HCT116 (cell line): ENCODE data around the gene CHSY1.

ENCODE experiments used
- EZH2 ChIP-seq: fragments of 200-600 bp; sonication (generic); IDR thresholded peaks from 2 replicates; pipeline ENCODE4 v1.6.1; 2017; ENCODE audit warnings: antibody characterized with exemption, mixed run types
- JUND ChIP-seq: IDR thresholded peaks from 2 replicates; pipeline ENCODE4 v1.6.1; 2012
- POLR2AphosphoS5 ChIP-seq: IDR thresholded peaks from 2 replicates; pipeline ENCODE4 v1.6.1; 2011; ENCODE audit warnings: mild to moderate bottlenecking, low read depth, low read length, moderate library complexity
- REST ChIP-seq: IDR thresholded peaks from 2 replicates; pipeline ENCODE4 v1.6.1; 2012; ENCODE audit warnings: low read depth
- SIN3A ChIP-seq: IDR thresholded peaks from 2 replicates; pipeline ENCODE4 v1.6.1; 2012; ENCODE audit warnings: low read depth
- TF ChIP-seq, protein P1 (sequence below): IDR thresholded peaks from 2 replicates; pipeline ENCODE4 v1.6.1; 2012
- TF ChIP-seq, protein P2 (sequence below), 3 experiments: fragments of 200-600 bp in 1 of 3; sonication (generic) in 1 of 3; IDR thresholded peaks in 2 of 3; conservative IDR thresholded peaks in 1 of 3; 2 replicates each; pipeline ENCODE4 v1.5.1; 2012 to 2017; ENCODE audit warnings: low read depth in 2 of 3, low read length in 2 of 3, antibody characterized with exemption in 1 of 3, borderline replicate concordance in 1 of 3, control low read depth in 1 of 3, mild to moderate bottlenecking in 1 of 3, mixed read lengths in 1 of 3, mixed run types in 1 of 3, moderate library complexity in 1 of 3; ENCODE audit not compliant: insufficient read depth in 1 of 3

DNA sequence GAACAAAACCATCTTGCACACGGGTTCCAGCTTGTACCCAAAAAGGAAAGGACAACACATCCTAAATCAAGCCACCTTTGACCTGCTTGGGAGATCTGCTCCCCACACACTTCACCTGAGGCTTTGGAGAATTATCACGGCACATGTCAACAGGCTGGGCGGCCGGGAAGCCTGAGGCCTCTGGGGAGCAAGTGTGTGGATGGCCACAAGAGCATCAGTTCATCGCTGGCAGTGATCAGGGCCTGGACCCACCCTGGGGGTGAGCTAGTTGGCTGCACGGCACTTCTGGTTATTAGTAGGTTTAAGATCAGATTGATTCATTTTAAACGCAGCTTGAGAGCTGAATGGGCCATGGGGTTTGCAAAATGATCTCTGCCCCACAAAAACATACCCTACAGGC lies 108.5 kb downstream of the CHSY1 start:
- TF ChIP-seq, protein P1, sequence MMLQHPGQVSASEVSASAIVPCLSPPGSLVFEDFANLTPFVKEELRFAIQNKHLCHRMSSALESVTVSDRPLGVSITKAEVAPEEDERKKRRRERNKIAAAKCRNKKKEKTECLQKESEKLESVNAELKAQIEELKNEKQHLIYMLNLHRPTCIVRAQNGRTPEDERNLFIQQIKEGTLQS = no peak
- no peak for TF ChIP-seq SIN3A
- TF ChIP-seq JUND = no peak
- TF ChIP-seq EZH2 = no peak
- TF ChIP-seq, protein P2, sequence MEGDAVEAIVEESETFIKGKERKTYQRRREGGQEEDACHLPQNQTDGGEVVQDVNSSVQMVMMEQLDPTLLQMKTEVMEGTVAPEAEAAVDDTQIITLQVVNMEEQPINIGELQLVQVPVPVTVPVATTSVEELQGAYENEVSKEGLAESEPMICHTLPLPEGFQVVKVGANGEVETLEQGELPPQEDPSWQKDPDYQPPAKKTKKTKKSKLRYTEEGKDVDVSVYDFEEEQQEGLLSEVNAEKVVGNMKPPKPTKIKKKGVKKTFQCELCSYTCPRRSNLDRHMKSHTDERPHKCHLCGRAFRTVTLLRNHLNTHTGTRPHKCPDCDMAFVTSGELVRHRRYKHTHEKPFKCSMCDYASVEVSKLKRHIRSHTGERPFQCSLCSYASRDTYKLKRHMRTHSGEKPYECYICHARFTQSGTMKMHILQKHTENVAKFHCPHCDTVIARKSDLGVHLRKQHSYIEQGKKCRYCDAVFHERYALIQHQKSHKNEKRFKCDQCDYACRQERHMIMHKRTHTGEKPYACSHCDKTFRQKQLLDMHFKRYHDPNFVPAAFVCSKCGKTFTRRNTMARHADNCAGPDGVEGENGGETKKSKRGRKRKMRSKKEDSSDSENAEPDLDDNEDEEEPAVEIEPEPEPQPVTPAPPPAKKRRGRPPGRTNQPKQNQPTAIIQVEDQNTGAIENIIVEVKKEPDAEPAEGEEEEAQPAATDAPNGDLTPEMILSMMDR (IDR thresholded peaks at IDR 0.05 in 2 of 3, conservative IDR thresholded peaks at IDR 0.05 in 1 of 3; ENCODE audit: borderline replicate concordance in 1 of 3, insufficient read depth in 1 of 3, low read depth in 2 of 3, low read length in 2 of 3) = no peak
- TF ChIP-seq POLR2AphosphoS5 = no peak
- no peak for TF ChIP-seq REST
